GM10248 (cell line): Measurements from ENCODE around the gene SULT1A1.
"Not testable (repeated sequence)": the region's sequence is repeated elsewhere in the genome, so short reads cannot be mapped to it uniquely, and the experiment has no call there.

Experiments used
- CTCF ChIA-PET: fragments of 300-600 bp; sonication (Branson Sonifier 250); formaldehyde crosslinking; extraction: SDS; loops from one replicate; lab custom pipeline; 2021; ENCODE audit warnings: antibody characterized with exemption; lab: Yijun Ruan, JAX
- POLR2A ChIA-PET: fragments of 350-650 bp; sonication (Branson Sonifier 250); formaldehyde crosslinking; extraction: SDS; loops from one replicate; lab custom pipeline; 2020; ENCODE audit warnings: antibody characterized with exemption; lab: Yijun Ruan, JAX
- DNase-seq: peaks from one replicate; pipeline ENCODE4 v3.0.0; 2012; ENCODE audit errors: extremely low spot score
- TF ChIP-seq, protein P1 (sequence below): IDR thresholded peaks from 2 replicates; pipeline ENCODE4 v1.5.1; 2012; ENCODE audit warnings: mild to moderate bottlenecking, low read depth; ENCODE audit errors: extremely low read depth, missing control alignments, control extremely low read depth

The SULT1A1 gene

DNA sequence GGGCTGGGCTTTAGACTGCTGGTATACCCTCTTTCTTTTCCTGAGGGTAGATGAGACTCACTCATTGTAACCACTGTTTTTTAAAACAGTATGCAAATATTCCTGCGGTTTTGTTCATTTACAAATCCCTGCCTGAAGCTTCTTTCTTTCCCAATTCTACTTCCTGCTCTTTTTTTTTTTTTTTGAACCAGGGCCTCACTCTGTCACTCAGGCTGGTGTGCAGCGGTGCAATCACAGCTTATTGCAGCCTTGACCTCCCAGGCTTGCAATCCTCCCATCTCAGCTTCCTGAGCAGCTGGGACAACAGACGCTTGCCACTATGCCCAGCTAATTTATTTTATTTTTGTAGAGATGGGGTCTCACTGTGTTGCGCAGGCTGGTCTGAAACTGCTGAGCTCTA lies 8.0 kb upstream of the SULT1A1 start:
- CTCF ChIA-PET = no interaction called here

DNA sequence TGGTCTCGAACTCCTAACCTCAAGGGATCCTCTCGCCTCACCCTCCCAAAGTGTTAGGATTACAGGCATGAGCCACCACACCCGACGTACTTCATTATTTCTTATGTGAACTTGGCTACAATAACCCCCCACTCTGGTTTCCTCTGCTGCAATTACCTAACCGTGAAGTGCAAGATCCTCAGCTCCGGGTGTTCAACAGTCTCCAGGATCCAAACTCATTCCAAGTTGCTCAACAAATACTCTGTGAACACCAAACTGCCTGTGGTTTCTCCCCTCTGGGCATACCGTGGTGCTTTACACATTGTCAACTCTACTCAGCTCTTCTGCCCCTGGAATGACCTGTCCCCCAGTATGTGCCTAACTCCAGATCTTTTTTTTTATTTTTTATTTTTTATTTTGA lies 6.8 kb upstream of the SULT1A1 start:
- no peak for DNase-seq
- TF ChIP-seq, protein P1, sequence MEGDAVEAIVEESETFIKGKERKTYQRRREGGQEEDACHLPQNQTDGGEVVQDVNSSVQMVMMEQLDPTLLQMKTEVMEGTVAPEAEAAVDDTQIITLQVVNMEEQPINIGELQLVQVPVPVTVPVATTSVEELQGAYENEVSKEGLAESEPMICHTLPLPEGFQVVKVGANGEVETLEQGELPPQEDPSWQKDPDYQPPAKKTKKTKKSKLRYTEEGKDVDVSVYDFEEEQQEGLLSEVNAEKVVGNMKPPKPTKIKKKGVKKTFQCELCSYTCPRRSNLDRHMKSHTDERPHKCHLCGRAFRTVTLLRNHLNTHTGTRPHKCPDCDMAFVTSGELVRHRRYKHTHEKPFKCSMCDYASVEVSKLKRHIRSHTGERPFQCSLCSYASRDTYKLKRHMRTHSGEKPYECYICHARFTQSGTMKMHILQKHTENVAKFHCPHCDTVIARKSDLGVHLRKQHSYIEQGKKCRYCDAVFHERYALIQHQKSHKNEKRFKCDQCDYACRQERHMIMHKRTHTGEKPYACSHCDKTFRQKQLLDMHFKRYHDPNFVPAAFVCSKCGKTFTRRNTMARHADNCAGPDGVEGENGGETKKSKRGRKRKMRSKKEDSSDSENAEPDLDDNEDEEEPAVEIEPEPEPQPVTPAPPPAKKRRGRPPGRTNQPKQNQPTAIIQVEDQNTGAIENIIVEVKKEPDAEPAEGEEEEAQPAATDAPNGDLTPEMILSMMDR = no peak
- POLR2A ChIA-PET = no interaction called here
- CTCF ChIA-PET = interaction anchor here (1.1 to 1.4 kb wide), 3 partner anchors 12 to 61 kb away, joined by 4 to 5 read pairs (median 5); no protein-coding TSS in a partner anchor

More for the DNA sequence above, 8.0 kb upstream of the SULT1A1 start:
- TF ChIP-seq, protein P1 = no peak
- POLR2A ChIA-PET = no interaction called here
- no peak for DNase-seq

DNA sequence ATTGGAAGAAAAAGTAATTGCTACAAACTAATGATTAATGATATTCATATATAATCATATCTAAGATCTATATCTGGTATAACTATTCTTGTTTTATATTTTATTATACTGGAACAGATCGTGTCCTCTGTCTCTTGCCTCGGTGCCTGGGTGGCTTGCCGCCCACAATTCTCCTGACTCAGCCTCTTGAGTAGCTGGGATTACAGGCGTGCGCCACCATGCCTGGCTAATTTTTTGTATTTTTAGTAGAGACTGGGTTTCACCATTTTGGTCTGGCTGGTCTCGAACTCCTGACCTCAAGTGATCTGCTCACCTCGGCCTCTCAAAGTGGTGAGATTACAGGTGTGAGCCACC lies 6.4 kb upstream of the SULT1A1 start:
- POLR2A ChIA-PET, DNase-seq: not testable (repeated sequence)
- CTCF ChIA-PET = interaction anchor here (1.1 to 1.4 kb wide), 3 partner anchors 12 to 60 kb away, joined by 4 to 5 read pairs (median 5); no protein-coding TSS in a partner anchor

DNA sequence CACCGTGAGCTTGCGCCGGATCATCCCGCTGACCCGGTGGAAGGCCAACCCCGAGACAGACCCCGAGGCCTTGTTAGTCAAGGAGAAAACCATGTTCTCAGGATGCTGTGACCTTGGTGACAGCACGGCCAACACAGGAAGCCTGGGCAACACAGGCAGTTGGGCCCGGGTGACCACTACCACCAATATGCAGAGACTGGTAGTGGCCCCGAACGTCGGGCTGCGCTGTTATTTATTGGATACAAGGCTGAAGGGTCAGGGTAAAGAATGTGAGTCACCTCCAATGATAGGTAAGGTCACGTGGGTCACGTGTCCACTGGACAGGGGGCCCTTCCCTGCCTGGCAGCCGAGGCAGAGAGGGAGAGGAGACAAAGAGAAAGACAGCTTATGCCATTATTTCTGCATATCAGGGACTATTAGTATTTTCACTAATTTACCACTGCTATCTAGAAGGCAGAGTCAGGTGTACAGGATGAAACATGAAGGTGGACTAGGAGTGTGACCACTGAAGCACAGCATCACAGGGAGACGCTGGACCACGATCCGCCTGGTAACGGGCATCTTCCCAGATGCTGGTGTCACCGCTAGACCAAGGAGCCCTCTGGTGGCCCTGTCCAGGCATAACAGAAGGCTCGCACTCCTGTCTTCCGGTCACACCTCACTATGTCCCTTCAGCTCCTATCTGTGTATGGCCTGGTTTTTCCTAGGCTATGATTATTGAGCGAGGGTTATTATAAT lies 5.8 kb upstream of the SULT1A1 start:
- CTCF ChIA-PET = interaction anchor here (1.1 to 1.4 kb wide), 3 partner anchors 11 to 60 kb away, joined by 4 to 5 read pairs (median 5); no protein-coding TSS in a partner anchor
- DNase-seq, POLR2A ChIA-PET: not testable (repeated sequence)
- TF ChIP-seq, protein P1 = peak; percentile 66

DNA sequence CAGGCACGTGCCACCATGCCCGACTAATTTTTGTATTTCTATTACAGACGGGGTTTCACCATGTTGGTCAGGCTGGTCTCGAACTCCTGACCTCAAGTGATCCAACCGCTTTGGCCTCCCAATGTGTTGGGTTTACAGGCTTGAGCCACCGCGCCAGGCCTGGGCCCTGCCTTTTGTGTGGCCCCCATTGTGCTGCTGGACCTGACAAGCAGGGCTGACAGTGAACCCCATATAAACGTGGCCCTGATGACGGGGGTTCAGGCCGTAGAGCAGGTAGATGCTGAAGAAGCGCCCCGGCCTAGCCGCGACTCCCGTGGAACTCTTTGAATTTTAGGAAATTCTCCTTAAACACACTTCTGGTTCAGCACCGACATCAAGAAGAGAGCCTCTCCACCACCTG lies 4.7 kb upstream of the SULT1A1 start:
- POLR2A ChIA-PET, DNase-seq, CTCF ChIA-PET: not testable (repeated sequence)

DNA sequence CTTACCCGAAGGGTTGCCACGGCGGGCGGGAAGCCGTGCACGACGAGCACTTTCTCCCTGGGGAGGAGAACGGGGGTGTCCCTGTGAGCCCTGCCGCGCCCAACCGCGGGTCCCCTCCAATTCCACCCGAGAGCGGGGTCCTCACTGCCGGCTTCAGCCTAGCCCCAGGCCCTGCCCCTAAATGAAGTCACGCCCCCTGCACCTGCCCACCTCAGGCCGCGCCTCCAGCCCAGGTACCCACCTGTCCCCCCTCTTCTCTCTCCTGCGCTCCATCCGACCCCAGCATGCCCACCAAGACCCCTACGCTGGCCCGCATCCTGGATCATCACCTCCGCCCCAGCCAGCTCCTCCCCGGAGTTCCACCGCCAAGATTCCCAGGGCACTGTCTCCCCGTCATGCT lies 4.1 kb upstream of the SULT1A1 start:
- DNase-seq, CTCF ChIA-PET, POLR2A ChIA-PET: not testable (repeated sequence)

DNA sequence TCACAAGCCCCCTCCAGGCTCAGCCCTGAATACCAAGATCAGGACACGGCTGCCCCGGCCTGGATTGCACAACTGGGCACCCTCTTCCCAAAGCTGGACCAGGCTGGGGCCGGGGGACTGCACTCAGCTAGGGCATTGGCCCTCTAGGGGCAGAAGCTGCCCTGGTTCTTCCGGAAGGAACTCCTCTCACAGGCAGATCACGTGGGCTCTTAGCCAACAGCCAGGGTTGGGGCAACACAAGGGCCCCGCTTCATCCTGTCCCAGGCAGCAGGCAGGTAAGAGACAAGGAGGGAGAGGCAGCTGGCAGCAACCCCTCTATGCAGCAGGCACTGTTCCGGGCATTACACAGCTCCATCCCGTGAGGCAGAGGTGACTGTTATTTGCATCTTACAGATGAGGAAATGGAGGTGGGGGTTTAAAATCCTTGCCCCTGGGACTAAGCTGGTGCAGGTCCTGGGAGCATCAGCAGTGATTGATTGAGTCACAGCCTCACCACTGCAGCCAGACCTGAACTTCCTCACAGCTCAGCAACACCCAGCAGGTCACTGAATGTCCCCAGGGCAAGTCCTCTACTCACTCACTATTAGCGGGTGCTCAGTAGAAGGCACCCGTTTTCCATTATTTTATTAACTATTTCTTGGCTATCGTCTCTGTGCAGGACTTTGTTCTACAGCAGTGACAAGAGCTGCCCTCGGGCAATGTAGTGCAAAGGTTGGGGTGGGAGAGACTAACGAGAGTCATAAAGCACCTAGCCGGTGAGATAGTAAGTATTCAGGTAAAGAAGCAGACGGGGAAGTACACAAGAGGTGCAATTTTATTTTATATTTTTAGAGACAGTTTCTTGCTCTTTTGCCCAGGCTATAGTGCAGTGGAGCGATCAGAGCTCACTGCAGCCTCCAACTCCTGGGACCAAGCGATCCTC lies 2.8 kb upstream of the SULT1A1 start:
- CTCF ChIA-PET, POLR2A ChIA-PET, DNase-seq: not testable (repeated sequence)

DNA sequence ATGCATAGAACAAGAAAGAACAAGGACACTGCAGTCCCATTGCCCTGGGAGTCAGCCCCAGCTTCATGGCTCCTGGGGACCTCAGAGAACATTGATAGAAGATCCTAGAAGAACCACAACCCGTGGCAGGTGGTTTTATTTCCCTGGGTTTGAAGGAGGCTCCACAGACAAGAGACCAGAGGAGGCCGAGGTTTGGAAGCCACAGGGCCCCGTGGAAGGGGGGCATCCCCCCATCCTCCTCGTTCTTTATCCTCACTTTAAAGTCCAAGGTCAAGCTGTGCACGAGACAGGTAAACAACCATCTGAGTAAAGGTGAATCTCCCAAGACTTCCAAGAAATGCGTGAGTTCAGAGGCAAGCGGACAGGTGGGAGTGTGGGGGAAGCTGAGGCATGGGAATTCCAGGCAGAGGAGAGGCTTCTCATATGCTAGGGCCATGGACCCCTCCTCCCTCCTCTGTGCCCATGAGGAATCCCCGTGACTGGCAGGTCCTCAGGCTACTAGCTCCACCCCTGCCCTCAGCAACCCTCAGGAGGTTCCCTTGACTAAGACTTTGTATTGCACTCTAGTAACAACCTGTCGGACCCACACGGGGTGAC lies 849 bp upstream of the SULT1A1 start:
- TF ChIP-seq, protein P1 = no peak
- DNase-seq = no peak
- POLR2A ChIA-PET = no interaction called here
- CTCF ChIA-PET = interaction anchor here (1.1 to 1.6 kb wide), 2 partner anchors 12 to 16 kb away, joined by 3 to 5 read pairs; no protein-coding TSS in a partner anchor

DNA sequence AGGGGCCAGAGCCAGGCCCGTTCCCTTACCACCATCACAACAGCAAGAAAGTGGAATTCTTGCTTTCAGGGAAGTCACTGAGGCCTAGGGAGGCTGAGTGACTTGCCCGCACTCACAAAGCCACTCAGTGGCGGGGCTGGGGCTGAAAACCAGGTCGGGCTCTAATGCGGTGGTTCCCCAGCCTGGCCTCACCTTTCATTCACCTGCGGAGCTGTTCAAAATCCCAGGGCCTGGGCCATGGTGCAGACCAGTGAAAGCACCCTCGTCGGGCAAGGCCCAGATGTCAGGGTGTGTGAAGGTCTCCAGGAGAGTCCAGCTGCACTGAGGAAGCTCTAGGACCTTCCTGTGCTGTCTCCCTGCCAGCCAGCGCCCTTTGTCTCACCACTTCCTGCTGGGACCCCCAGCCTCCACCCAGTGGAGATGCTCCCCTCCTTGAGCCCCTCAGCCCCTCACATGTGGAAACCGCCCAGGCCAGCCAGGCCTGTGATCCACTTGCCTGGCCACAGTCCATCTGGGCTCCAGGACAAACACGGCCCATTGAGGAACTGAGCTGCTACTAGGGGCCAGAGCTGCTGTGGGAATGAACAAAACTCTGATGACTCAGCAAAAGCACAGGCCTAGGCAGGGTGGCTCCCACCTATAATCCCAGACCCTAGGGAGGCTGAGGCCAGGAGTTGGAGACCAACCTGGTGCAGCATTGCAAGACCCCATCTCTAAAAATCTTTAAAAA lies 812 bp downstream of the SULT1A1 start:
- CTCF ChIA-PET = interaction anchor here (1.1 kb wide), 1 partner anchor 288 kb away, joined by 4 read pairs; no protein-coding TSS in a partner anchor
- POLR2A ChIA-PET = not testable (repeated sequence)

DNA sequence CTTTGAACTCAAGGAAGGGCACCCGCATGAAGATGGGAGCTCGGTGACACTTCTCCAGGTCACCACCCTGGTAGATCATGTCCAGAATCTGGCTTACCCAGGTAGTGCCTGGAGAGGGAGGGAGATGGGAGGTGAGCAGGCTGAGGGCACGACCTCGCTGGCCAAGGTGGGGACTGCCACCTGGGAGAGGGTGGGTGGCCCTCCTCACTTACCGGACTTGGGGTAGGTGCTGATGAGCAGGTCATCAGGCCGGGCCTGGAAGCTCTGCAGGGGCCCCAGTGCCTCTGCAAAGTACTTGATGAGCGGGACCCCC lies 1.4 kb downstream of the SULT1A1 start:
- DNase-seq, POLR2A ChIA-PET, CTCF ChIA-PET: not testable (repeated sequence)

More for the DNA sequence above, 812 bp downstream of the SULT1A1 start:
- not testable (repeated sequence) for DNase-seq

DNA sequence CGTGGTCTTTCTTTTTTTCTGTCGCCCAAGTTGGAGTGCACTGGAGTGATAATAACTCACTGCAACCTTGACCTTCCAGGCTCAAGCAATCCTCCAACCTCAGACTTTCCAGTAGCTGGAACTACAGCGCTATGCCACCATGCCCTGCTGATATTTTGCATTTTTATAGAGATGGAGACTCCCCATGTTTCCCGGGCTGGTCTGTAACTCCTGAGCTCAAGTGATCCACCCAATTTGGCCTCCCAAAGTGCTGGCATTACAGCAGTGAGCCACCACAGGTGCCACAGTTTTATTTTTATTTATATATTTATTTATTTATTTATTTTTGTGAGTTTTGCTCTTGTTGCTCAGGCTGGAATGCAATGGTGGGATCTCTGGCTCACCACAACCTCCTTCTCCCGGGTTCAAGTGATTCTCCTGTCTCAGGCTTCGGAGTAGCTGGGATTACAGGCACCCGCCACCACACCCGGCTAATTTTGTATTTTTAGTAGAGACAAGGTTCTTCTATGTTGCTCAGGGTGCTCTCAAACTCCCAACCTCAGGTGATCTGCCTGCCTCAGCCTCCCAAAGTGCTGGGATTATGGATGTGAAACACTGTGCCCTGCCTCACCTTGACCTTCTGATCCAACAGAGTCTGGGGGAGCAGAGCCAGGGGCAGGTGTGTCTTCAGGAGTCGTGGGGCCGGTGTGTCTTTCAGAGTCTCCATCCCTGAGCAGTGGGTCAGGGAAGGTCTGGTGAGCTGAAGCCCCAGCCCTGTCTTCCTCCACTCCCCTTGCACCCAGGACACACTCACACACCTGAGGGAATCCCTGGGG lies 2.0 kb downstream of the SULT1A1 start:
- POLR2A ChIA-PET, CTCF ChIA-PET, DNase-seq: not testable (repeated sequence)
